ENCODE results near the gene TMTC1. TPM values are rescaled to one million over a fixed set of nuclear protein-coding genes. Genes with fewer than 3 reads are reported as not detected.

TMTC1 gene
- 8.3 and 16.6 TPM in 2 replicates for total RNA-seq

GRCh38 chr12:29783773-29784666 lies at the start of gene TMTC1:
TMTC1 (minus strand) TSS chr12:29783942; CDS start chr12:29783751, 191 bp downstream.

GRCh38 chr12:29497588-29497987 lies 286.2 kb downstream of the TMTC1 start, which contains the start of gene OVCH1:
OVCH1 (minus strand) TSS chr12:29497686; CDS start chr12:29497686, 0 bp downstream.

Measured in tracheal epithelial cell (primary cell).